ENCODE results near the gene TMEM50B. TPM values are rescaled to one million over a fixed set of nuclear protein-coding genes. Genes with fewer than 3 reads are reported as not detected.
"Not testable (repeated sequence)": the region's sequence is repeated elsewhere in the genome, so short reads cannot be mapped to it uniquely, and the experiment has no call there.

Gene TMEM50B
- total RNA-seq, 1 donor from 2014 or later: 31.0 TPM

DNA sequence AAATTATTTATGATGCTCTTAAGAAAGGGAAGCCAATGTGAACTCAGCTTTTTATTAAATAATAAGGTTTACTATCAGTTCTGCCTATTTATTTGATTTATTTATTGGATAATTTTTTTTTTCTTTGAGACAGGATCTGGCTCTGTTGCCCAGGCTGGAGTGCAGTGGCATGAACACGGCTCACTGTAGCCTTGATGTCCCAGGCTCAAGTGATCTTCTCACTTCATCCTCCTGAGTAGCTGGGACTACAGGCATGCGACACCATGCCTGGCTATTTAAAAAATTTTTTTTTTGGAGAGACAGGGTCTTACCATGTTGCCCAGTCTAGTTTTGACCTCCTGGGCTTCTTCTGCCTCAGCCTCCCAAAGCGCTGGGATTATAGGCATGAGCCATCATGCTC is 32.7 kb upstream of the TMEM50B start:
- TF ChIP-seq, protein P1, sequence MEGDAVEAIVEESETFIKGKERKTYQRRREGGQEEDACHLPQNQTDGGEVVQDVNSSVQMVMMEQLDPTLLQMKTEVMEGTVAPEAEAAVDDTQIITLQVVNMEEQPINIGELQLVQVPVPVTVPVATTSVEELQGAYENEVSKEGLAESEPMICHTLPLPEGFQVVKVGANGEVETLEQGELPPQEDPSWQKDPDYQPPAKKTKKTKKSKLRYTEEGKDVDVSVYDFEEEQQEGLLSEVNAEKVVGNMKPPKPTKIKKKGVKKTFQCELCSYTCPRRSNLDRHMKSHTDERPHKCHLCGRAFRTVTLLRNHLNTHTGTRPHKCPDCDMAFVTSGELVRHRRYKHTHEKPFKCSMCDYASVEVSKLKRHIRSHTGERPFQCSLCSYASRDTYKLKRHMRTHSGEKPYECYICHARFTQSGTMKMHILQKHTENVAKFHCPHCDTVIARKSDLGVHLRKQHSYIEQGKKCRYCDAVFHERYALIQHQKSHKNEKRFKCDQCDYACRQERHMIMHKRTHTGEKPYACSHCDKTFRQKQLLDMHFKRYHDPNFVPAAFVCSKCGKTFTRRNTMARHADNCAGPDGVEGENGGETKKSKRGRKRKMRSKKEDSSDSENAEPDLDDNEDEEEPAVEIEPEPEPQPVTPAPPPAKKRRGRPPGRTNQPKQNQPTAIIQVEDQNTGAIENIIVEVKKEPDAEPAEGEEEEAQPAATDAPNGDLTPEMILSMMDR (IDR thresholded peaks at IDR 0.05): no peak
- Mint-ChIP-seq H3K9me3 (ENCODE audit: low read depth) (no peaks in the 10 kb centered on the region), H3K27ac (ENCODE audit: unreplicated experiment) (no peak overlapping the region), H3K36me3 (ENCODE audit: low read depth) (peaks cover 45% of the 10 kb centered on the region), H3K4me1 (ENCODE audit: low read depth) (no peaks in the 10 kb centered on the region), H3K27me3 (ENCODE audit: low read depth) (no peaks in the 10 kb centered on the region), H3K4me3 (ENCODE audit: unreplicated experiment) (no peak overlapping the region)
- no peak for DNase-seq (ENCODE audit: low spot score)

DNA sequence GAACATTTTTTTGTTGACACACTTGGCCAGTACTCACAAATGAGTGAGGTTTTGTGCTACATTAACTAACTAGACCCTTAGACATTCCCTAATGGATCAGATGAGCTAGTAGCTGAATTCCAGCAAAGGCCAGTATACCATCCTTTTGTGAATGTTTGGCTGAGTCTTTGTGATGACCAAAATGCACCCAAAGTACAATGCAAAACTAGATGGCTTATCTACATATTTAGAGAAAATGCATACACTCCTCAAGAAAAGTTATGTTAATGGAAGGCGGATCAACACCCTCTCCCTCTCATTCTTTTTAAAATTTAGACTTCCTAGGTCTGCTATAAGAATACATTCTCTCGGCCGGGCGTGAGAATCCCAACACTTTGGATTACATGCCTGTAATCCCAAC is 31.9 kb upstream of the TMEM50B start:
- no peak for DNase-seq (ENCODE audit: low spot score)
- Mint-ChIP-seq H3K9me3 (ENCODE audit: low read depth) (peaks cover 3% of the 10 kb centered on the region), H3K27me3 (ENCODE audit: low read depth) (no peaks in the 10 kb centered on the region), H3K36me3 (ENCODE audit: low read depth) (peaks cover 43% of the 10 kb centered on the region), H3K27ac (ENCODE audit: unreplicated experiment) (no peak overlapping the region), H3K4me3 (ENCODE audit: unreplicated experiment) (no peak overlapping the region), H3K4me1 (ENCODE audit: low read depth) (no peaks in the 10 kb centered on the region)
- TF ChIP-seq, protein P1 (IDR thresholded peaks at IDR 0.05): no peak

DNA sequence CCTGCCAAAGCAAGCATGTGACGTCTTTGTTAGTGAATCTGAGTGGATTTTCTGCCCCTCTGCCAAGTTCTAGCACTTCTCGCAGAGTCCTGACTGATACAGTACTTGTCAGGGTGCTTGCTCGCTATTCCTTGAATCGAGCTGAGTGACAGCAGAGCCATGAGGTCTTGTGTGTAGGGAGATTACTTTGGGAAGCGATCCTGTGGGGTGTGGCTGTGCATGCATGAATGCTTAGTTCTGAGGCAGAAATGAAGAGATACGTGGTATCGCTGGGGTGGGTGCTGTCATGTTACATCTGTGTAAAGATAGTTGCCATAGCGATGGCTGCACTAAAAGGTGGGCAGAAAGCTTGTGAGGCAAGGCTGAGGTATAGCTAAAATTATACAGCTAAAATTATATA is 31.1 kb upstream of the TMEM50B start:
- H3K4me3 Mint-ChIP-seq (ENCODE audit: unreplicated experiment): no peak overlapping the region
- peaks cover 3% of the 10 kb centered on the region for H3K9me3 Mint-ChIP-seq (ENCODE audit: low read depth)
- no peaks in the 10 kb centered on the region for H3K27me3 Mint-ChIP-seq (ENCODE audit: low read depth)
- DNase-seq (ENCODE audit: low spot score): no peak
- H3K27ac Mint-ChIP-seq (ENCODE audit: unreplicated experiment): no peak overlapping the region
- H3K36me3 Mint-ChIP-seq (ENCODE audit: low read depth): peaks cover 38% of the 10 kb centered on the region
- TF ChIP-seq, protein P1 (IDR thresholded peaks at IDR 0.05): no peak
- H3K4me1 Mint-ChIP-seq (ENCODE audit: low read depth): no peaks in the 10 kb centered on the region

DNA sequence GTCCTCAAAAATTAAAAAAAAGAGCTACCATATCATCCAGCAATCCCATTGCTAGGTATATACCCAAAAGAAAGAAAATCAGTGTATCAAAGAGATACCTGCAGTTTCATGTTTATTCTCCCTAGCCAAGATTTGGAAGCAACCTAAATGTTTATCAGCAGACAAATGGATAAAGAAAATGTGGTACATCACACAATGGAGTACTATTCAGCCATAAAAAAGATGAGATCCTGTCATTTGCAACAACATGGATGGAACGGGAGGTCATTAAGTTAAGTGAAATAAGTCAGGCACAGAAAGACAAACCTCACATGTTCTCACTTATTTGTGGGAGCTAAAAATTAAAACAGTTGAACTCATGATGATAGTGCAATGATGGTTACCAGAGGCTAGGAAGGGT is 27.2 kb upstream of the TMEM50B start:
- H3K27me3 Mint-ChIP-seq (ENCODE audit: low read depth); H3K4me1 Mint-ChIP-seq (ENCODE audit: low read depth); H3K9me3 Mint-ChIP-seq (ENCODE audit: low read depth); H3K27ac Mint-ChIP-seq (ENCODE audit: unreplicated experiment); DNase-seq (ENCODE audit: low spot score); H3K4me3 Mint-ChIP-seq (ENCODE audit: unreplicated experiment): not testable (repeated sequence)
- peaks cover 42% of the 10 kb centered on the region for H3K36me3 Mint-ChIP-seq (ENCODE audit: low read depth)

DNA sequence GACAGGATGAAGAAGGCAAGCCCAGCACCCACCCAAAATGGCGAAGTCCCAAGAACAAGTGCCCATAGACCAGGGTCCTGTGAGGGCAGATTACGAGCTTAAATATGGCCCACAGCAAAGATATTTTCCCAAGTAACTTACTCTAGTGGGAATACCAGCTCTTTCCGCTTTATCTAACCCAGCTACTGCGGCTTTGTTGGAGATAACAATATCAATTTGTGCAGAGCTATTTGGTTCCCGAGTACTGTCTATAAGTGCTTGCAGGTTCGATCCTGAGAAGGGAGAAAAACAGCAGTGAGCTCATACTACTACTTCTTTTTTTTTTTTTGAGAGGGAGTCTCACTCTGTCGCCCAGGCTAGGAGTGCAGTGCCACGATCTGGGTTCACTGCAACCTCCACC is 26.1 kb upstream of the TMEM50B start:
- H3K4me1 Mint-ChIP-seq (ENCODE audit: low read depth): no peaks in the 10 kb centered on the region
- H3K27me3 Mint-ChIP-seq (ENCODE audit: low read depth): no peaks in the 10 kb centered on the region
- H3K36me3 Mint-ChIP-seq (ENCODE audit: low read depth): peaks cover 32% of the 10 kb centered on the region
- no peak for DNase-seq (ENCODE audit: low spot score)
- TF ChIP-seq, protein P1 (IDR thresholded peaks at IDR 0.05): no peak
- H3K9me3 Mint-ChIP-seq (ENCODE audit: low read depth): peaks cover 3% of the 10 kb centered on the region
- no peak overlapping the region for H3K27ac Mint-ChIP-seq (ENCODE audit: unreplicated experiment)
- no peak overlapping the region for H3K4me3 Mint-ChIP-seq (ENCODE audit: unreplicated experiment)

DNA sequence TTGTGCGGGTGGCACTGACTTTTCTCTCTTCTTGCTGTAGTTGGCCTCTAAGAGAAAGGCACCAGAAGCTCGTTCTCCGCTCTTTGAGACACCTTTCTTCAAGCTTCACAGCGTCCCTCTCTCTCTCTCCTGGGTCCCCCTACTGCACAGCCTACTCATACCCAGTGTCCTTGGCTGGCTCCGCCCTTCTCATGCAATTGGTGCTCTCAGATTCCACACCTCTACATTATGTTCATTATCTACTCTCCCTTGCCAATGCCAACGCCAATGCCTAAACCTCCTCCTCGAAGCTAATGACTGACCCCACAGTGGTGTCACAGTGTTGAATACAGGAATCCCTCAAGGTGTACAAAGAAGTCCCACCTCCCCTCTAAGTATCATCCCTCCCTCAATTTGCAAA is 16.6 kb upstream of the TMEM50B start:
- no peak overlapping the region for H3K4me3 Mint-ChIP-seq (ENCODE audit: unreplicated experiment)
- peaks cover 7% of the 10 kb centered on the region for H3K27me3 Mint-ChIP-seq (ENCODE audit: low read depth)
- H3K27ac Mint-ChIP-seq (ENCODE audit: unreplicated experiment): no peak overlapping the region
- no peak for DNase-seq (ENCODE audit: low spot score)
- H3K36me3 Mint-ChIP-seq (ENCODE audit: low read depth): no peaks in the 10 kb centered on the region
- TF ChIP-seq, protein P1 (IDR thresholded peaks at IDR 0.05): no peak
- peaks cover 9% of the 10 kb centered on the region for H3K4me1 Mint-ChIP-seq (ENCODE audit: low read depth)
- no peaks in the 10 kb centered on the region for H3K9me3 Mint-ChIP-seq (ENCODE audit: low read depth)
